K562 (cell line): ENCODE measurements around the gene ZNF805. TPM values are rescaled to one million over a fixed set of nuclear protein-coding genes. Genes with fewer than 3 reads are reported as not detected.

Experiments used
- ARHGAP35 ChIP-seq: fragments of 450-650 bp; IDR thresholded peaks from 2 replicates; pipeline ENCODE4 v1.6.1; 2018; ENCODE audit not compliant: partially characterized antibody
- CBX8 ChIP-seq: fragments of 200-600 bp; sonication (generic); IDR thresholded peaks from 2 replicates; pipeline ENCODE4 v1.6.1; 2012; ENCODE audit warnings: borderline replicate concordance, mixed run types, low read depth, mild to moderate bottlenecking, moderate library complexity, mixed read lengths, low read length, control low read depth, inconsistent platforms; ENCODE audit not compliant: poor library complexity, severe bottlenecking; ENCODE audit errors: extremely low read depth
- DIDO1 ChIP-seq: fragments of 450-650 bp; IDR thresholded peaks from 2 replicates; pipeline ENCODE4 v1.6.1; 2016; ENCODE audit warnings: low read depth, missing biosample characterization, missing genetic modification characterization
- ETS2 ChIP-seq: IDR thresholded peaks from 2 replicates; pipeline ENCODE4 v1.6.1; 2016; ENCODE audit warnings: borderline replicate concordance, missing genetic modification characterization, mild to moderate bottlenecking, moderate library complexity, missing compliant biosample characterization; ENCODE audit not compliant: poor library complexity, severe bottlenecking
- FOXA1 ChIP-seq: fragments of 450-650 bp; IDR thresholded peaks from 2 replicates; pipeline ENCODE4 v1.6.1; 2016; ENCODE audit warnings: mild to moderate bottlenecking, borderline replicate concordance
- POLR2A ChIP-seq: fragments of 450-650 bp; conservative IDR thresholded peaks from 2 replicates; pipeline ENCODE4 v1.6.1; 2016
- POLR2AphosphoS5 ChIP-seq: IDR thresholded peaks from 2 replicates; pipeline ENCODE4 v1.6.1; 2011; ENCODE audit warnings: mild to moderate bottlenecking, low read depth, low read length, moderate library complexity; ENCODE audit not compliant: control insufficient read depth, insufficient read depth
- TAL1 ChIP-seq: fragments of 450-650 bp; IDR thresholded peaks from 2 replicates; pipeline ENCODE4 v1.6.1; 2016; ENCODE audit warnings: mild to moderate bottlenecking
- TARDBP ChIP-seq: fragments of 450-650 bp; IDR thresholded peaks from 2 replicates; pipeline ENCODE4 v1.6.1; 2016
- TGIF2 ChIP-seq: sonication (generic); formaldehyde crosslinking; IDR thresholded peaks from 2 replicates; pipeline ENCODE4 v1.8.1; 2022; ENCODE audit warnings: mild to moderate bottlenecking, missing genetic modification reagents, moderate library complexity
- ZEB2 ChIP-seq: fragments of 450-650 bp; IDR thresholded peaks from 2 replicates; pipeline ENCODE4 v1.6.1; 2016
- ZNF217 ChIP-seq: sonication (generic); formaldehyde crosslinking; IDR thresholded peaks from 2 replicates; pipeline ENCODE4 v1.8.0; 2022; ENCODE audit warnings: mild to moderate bottlenecking, missing genetic modification reagents
- ZZZ3 ChIP-seq: fragments of 450-650 bp; IDR thresholded peaks from 2 replicates; pipeline ENCODE4 v1.6.1; 2016; ENCODE audit warnings: antibody characterized with exemption, mild to moderate bottlenecking, moderate library complexity
- polyA plus RNA-seq, 8 experiments: library from polyadenylated mRNA; depleted of rRNA in 4 of 8; stranded (reverse) in 5 of 8; unstranded in 3 of 8; fragments of >200 nt; fragmentation: Nextera tagmentation in 2 of 8; fragmentation: Illumina TruSeq in 1 of 8; extraction: Ambion mirVana in 2 of 8; extraction: Trizol in 1 of 8; gene quantifications; 2 replicates each; pipeline versions ENCODE4 v1.2.1 to v1.2.3, GENCODE V29; 2011 to 2014; ENCODE audit warnings: inconsistent platforms in 1 of 8, missing spikeins in 1 of 8
- total RNA-seq, 7 experiments: library from RNA; depleted of rRNA in 6 of 7; stranded (reverse); fragments of >200 nt in 6 of 7; fragmentation: Illumina TruSeq in 2 of 7; extraction: Trizol in 2 of 7; gene quantifications; 2 replicates each; pipeline versions ENCODE4 v1.2.1 to v1.2.3, GENCODE V29; 2011 to 2021; ENCODE audit warnings: low replicate concordance in 1 of 7
- TF ChIP-seq, protein P1 (sequence below): sonication (generic); formaldehyde crosslinking; IDR thresholded peaks from 2 replicates; pipeline ENCODE4 v1.8.0; 2022; ENCODE audit warnings: mild to moderate bottlenecking, missing genetic modification reagents
- TF ChIP-seq, protein P2 (sequence below), 2 experiments: IDR thresholded peaks; 2 replicates each; pipeline ENCODE4 v1.6.1; 2011; ENCODE audit warnings: borderline replicate concordance in 1 of 2, control low read depth in 1 of 2, low read depth in 1 of 2, low read length in 1 of 2, mild to moderate bottlenecking in 1 of 2, mixed read lengths in 1 of 2, moderate library complexity in 1 of 2; ENCODE audit not compliant: insufficient read depth in 1 of 2, insufficient read length in 1 of 2, poor library complexity in 1 of 2, severe bottlenecking in 1 of 2; ENCODE audit errors: extremely low read depth in 1 of 2
- TF ChIP-seq, protein P3 (sequence below): sonication (generic); formaldehyde crosslinking; IDR thresholded peaks from 2 replicates; pipeline ENCODE4 v1.8.0; 2022; ENCODE audit warnings: missing genetic modification reagents, mild to moderate bottlenecking, moderate library complexity, borderline replicate concordance

The ZNF805 gene
- total and polyA plus RNA-seq, 9 of the 15 experiments (the other 6 are each of a cell fraction or from before 2014, with no cell fraction given) = 0.32 to 6.7 (median 3.9) TPM

DNA sequence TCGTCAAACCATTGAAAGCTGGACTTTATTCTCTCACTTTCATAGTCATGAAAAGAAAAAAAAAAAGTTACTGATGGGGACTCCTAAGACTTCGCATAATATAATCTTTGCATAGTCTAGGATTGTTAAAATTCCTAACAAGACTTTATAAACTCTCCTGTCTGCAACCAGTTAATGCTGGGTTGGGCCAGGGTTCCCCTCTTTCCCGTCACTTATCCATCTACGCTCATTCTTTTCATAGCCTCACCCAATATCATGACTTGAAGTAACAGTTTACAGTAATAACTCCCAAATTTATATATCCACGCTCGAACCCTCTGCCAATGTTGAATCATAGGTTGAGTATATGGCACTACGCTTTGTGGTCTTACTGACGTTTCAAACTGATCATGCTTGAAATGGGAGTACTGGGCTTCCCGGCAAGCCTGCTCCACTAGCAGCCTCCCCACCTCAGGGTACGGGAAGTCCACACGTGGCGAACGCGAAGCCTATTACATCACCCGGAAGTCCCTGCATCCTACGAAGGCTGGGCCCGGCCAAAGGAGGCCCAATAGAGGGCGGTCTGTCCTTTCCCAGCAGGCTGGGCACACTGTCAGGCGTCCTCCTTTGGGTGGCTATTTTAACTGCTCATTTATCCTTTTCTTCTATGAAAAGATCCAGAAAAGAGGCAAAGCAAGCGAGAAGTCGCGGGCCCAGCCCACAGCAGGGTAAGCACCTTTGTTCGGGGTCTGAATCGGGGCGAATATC is 39.2 kb downstream of the ZNF805 start (continued):
- TF ChIP-seq CBX8 (no peak), ZNF217 (no peak), TGIF2 (no peak), ZZZ3 (no peak), POLR2AphosphoS5 (peak; percentile 83), TARDBP (no peak), ETS2 (no peak), DIDO1 (tag) (no peak), POLR2A (peak; percentile 95), FOXA1 (no peak), ZEB2 (no peak), TAL1 (no peak), ARHGAP35 (no peak)
- TF ChIP-seq, protein P1, sequence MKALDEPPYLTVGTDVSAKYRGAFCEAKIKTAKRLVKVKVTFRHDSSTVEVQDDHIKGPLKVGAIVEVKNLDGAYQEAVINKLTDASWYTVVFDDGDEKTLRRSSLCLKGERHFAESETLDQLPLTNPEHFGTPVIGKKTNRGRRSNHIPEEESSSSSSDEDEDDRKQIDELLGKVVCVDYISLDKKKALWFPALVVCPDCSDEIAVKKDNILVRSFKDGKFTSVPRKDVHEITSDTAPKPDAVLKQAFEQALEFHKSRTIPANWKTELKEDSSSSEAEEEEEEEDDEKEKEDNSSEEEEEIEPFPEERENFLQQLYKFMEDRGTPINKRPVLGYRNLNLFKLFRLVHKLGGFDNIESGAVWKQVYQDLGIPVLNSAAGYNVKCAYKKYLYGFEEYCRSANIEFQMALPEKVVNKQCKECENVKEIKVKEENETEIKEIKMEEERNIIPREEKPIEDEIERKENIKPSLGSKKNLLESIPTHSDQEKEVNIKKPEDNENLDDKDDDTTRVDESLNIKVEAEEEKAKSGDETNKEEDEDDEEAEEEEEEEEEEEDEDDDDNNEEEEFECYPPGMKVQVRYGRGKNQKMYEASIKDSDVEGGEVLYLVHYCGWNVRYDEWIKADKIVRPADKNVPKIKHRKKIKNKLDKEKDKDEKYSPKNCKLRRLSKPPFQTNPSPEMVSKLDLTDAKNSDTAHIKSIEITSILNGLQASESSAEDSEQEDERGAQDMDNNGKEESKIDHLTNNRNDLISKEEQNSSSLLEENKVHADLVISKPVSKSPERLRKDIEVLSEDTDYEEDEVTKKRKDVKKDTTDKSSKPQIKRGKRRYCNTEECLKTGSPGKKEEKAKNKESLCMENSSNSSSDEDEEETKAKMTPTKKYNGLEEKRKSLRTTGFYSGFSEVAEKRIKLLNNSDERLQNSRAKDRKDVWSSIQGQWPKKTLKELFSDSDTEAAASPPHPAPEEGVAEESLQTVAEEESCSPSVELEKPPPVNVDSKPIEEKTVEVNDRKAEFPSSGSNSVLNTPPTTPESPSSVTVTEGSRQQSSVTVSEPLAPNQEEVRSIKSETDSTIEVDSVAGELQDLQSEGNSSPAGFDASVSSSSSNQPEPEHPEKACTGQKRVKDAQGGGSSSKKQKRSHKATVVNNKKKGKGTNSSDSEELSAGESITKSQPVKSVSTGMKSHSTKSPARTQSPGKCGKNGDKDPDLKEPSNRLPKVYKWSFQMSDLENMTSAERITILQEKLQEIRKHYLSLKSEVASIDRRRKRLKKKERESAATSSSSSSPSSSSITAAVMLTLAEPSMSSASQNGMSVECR (CRISPR knock-in tag) = no peak
- TF ChIP-seq, protein P2, sequence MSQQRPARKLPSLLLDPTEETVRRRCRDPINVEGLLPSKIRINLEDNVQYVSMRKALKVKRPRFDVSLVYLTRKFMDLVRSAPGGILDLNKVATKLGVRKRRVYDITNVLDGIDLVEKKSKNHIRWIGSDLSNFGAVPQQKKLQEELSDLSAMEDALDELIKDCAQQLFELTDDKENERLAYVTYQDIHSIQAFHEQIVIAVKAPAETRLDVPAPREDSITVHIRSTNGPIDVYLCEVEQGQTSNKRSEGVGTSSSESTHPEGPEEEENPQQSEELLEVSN (IDR thresholded peaks at IDR 0.05; ENCODE audit: borderline replicate concordance in 1 of 2, extremely low read depth in 1 of 2, insufficient read depth in 1 of 2, insufficient read length in 1 of 2, low read depth in 1 of 2, low read length in 1 of 2, poor library complexity in 1 of 2, severe bottlenecking in 1 of 2) = peak; percentile 91 to 93
- TF ChIP-seq, protein P3, sequence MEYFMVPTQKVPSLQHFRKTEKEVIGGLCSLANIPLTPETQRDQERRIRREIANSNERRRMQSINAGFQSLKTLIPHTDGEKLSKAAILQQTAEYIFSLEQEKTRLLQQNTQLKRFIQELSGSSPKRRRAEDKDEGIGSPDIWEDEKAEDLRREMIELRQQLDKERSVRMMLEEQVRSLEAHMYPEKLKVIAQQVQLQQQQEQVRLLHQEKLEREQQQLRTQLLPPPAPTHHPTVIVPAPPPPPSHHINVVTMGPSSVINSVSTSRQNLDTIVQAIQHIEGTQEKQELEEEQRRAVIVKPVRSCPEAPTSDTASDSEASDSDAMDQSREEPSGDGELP = peak; percentile 59; the same call in 1 of the 2 replicates
